ENCODE data around the gene RASL12. TPM values are rescaled to one million over a fixed set of nuclear protein-coding genes. Genes with fewer than 3 reads are reported as not detected.
"Not testable (repeated sequence)": the region's sequence is repeated elsewhere in the genome, so short reads cannot be mapped to it uniquely, and the experiment has no call there.

RASL12 gene
- total and polyA plus RNA-seq, 3 donors from 2014 or later, result 43.9 to 75.2 (median 64.7) TPM

DNA sequence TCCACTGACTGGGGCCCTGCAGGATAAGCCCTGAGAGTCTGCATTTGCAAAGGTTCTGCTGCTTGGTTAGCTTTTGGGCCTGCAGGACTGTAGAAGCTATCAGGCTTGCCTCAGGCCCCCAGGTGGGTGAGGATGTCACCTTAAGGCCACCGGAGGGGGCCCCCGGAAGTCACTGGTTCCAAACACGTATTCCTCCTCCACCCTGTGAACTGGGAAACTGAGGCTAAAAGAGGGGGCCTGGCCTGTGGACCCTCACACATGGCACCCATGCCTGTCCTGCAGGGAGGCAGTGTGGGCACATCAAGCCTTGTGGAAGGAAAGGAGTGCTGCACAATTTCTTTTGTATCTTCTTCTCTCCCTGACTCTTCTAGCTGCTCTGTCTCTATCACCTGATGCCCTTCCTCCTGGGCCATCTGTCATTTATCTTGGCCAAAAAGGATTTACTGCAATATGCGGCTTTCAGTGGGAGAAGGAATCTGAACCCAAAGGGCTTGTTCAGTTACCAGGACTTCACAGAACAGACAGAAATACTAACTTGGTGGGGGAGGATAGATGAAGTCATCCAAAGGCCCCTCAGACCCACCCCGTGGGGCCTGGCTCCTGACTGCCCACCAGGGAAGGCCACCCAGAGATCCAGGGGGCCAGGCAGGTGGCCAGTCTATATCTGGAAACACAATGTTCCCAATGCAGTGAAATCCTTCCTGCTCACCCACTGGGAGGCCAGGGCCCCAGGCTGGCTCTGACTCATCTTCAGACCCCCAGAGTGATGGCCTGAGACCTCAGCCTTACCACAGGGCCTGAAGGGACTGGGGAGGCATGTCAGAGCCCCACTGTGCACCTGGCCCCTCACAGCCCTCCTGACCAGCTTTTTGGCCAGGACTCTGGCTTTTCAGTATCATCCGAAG, 28.9 kb upstream of the RASL12 start:
- H3K36me3 ChIP-seq (ENCODE audit: low read depth, missing control alignments), result no peaks in the 10 kb centered on the region
- TF ChIP-seq POLR2A (IDR thresholded peaks at IDR 0.05) (no peak), CTCF (IDR thresholded peaks at IDR 0.05) (no peak)
- peak; percentile 25 for DNase-seq
- WGBS, 2 donors, result 79 to 82% methylated on average over 6 of the region's 6 CpGs
- no peaks in the 10 kb centered on the region for H3K9me3 ChIP-seq
- no peaks in the 10 kb centered on the region for H3K27me3 ChIP-seq
- peak overlapping the region in 1 of 2 donors; percentile 36 for H3K27ac ChIP-seq
- H3K4me3 ChIP-seq, result no peak overlapping the region
- peaks cover 32% of the 10 kb centered on the region for H3K4me1 ChIP-seq
- intact Hi-C loops (cut with DNase I; ENCODE audit: low total_unique reads), result no loop called here

DNA sequence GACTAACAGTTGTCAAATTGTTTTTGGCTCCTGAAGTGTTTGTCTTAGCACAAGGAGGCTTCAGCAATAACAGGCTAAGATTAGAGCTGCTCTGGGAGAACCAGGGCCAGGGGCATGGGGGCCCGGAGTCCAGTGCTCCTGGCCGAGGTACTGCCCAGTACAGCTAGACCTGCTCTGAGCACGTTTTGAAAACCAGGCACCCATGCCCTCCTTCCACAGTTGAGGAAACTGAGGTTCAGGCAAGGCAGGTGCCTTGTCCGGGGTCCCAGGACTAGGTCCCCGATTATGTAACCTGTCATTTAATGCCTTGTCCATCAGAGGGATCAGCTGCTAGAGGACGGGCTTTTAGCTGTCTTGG, 27.9 kb upstream of the RASL12 start:
- WGBS, 2 donors, result 72 to 85% methylated on average over 4 to 6 of the region's 6 CpGs
- no peak for DNase-seq
- H3K9me3 ChIP-seq, result no peaks in the 10 kb centered on the region
- intact Hi-C loops (cut with DNase I; ENCODE audit: low total_unique reads), result no loop called here
- no peaks in the 10 kb centered on the region for H3K27me3 ChIP-seq
- no peak overlapping the region for H3K4me3 ChIP-seq
- H3K36me3 ChIP-seq (ENCODE audit: low read depth, missing control alignments), result no peaks in the 10 kb centered on the region
- TF ChIP-seq CTCF (IDR thresholded peaks at IDR 0.05) (no peak), POLR2A (IDR thresholded peaks at IDR 0.05) (no peak)
- H3K27ac ChIP-seq, result no peak overlapping the region
- H3K4me1 ChIP-seq, result peaks cover 33% of the 10 kb centered on the region

GRCh38 chr15:65095011-65095746, 27.4 kb upstream of the RASL12 start:
- no peak overlapping the region for H3K27ac ChIP-seq

DNA sequence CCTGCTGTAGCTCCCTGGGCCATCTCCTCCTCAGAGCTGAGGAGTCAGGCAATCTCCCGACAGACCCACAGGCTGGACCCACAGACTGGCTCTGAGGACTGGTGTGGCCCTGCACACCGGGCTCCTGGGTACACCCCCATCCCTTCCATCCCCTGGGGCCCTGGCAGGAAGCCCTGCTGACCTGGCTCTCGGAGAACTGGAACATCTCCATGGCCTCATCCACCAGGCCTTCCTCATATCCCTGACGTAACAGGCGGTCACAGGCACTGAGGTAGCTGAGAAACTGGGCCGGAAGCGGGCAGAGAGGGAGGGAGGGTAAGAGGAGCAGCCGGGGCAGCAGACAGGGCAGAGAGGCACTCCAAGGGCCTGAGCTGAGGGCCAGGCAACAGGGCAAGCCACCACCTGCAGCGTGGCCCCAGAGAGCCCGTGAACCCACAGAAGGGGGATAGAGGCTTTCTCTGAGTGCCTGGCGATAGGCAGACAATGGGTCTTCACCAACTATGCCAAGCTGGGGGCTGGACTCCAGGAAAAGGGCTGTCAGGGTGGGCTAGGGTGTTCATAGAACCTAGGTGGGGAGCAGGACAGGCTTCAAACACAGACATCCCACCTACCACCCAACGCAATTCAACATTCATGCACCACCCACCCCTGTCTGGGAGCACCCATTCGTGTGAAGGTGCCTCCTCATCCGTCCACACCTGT, 26.7 kb upstream of the RASL12 start:
- DNase-seq, result no peak
- TF ChIP-seq CTCF (IDR thresholded peaks at IDR 0.05), result no peak
- no peak for TF ChIP-seq POLR2A (IDR thresholded peaks at IDR 0.05)
- no peaks in the 10 kb centered on the region for H3K9me3 ChIP-seq
- H3K27ac ChIP-seq, result no peak overlapping the region
- no peak overlapping the region for H3K4me3 ChIP-seq
- intact Hi-C loops (cut with DNase I; ENCODE audit: low total_unique reads), result no loop called here
- H3K27me3 ChIP-seq, result no peaks in the 10 kb centered on the region
- no peaks in the 10 kb centered on the region for H3K36me3 ChIP-seq (ENCODE audit: low read depth, missing control alignments)
- peaks cover 37% of the 10 kb centered on the region for H3K4me1 ChIP-seq
- WGBS, 2 donors, result 77 to 95% methylated on average over 7 to 14 of the region's 14 CpGs

More at GRCh38 chr15:65095011-65095746, 27.4 kb upstream of the RASL12 start:
- TF ChIP-seq POLR2A (IDR thresholded peaks at IDR 0.05) (no peak), CTCF (IDR thresholded peaks at IDR 0.05) (no peak)
- H3K4me3 ChIP-seq, result no peak overlapping the region
- DNase-seq, result no peak
- 47 to 50% methylated on average over 5 of the region's 5 CpGs for WGBS, 2 donors
- no peaks in the 10 kb centered on the region for H3K27me3 ChIP-seq
- H3K4me1 ChIP-seq, result peaks cover 33% of the 10 kb centered on the region
- no peaks in the 10 kb centered on the region for H3K36me3 ChIP-seq (ENCODE audit: low read depth, missing control alignments)
- H3K9me3 ChIP-seq, result no peaks in the 10 kb centered on the region
- intact Hi-C loops (cut with DNase I; ENCODE audit: low total_unique reads), result no loop called here

DNA sequence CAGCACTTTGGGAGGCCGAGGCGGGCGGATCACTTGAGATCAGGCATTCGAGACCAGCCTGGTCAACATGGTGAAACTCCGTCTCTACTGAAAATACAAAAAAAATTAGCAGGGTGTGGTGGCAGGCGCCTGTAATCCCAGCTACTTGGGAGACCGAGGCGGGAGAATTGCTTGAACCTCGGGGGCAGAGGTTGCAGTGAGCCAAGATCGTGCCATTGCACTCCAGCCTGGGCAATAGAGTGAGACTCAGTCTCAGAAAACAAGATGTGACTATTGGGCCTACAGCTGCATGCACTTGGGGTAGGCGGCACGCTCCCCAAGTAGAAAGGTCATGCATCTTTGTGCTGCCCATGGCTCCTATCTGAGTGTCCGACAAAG, 26.0 kb upstream of the RASL12 start:
- 90 to 97% methylated on average over 13 of the region's 13 CpGs for WGBS, 2 donors
- H3K36me3 ChIP-seq (ENCODE audit: low read depth, missing control alignments); H3K4me3 ChIP-seq; intact Hi-C loops (cut with DNase I; ENCODE audit: low total_unique reads); H3K27ac ChIP-seq; H3K27me3 ChIP-seq; H3K9me3 ChIP-seq; DNase-seq: not testable (repeated sequence)
- H3K4me1 ChIP-seq, result peaks cover 44% of the 10 kb centered on the region
